Tibial artery (tissue), 4 donors: Measurements from ENCODE around the gene MCF2L2.

ENCODE experiments used
- DNase-seq, 2 donors: peaks; one replicate each; pipeline ENCODE4 v3.0.0-alpha.2; 2019
- H3K27ac ChIP-seq, 2 donors: fragments of 200-600 bp; sonication (generic) in 1 of 2; 1 replicate in 1 of 2; 2 replicates in 1 of 2; pipeline ENCODE4 v1.5.1; 2018 to 2019; ENCODE audit warnings: mild to moderate bottlenecking in 1 of 2
- H3K27me3 ChIP-seq, 2 donors: fragments of 200-600 bp; sonication (generic) in 1 of 2; one replicate each; pipeline versions ENCODE4 v1.5.1 to v1.6.0; 2016 to 2019
- H3K36me3 ChIP-seq, 3 donors: fragments of 200-600 bp; sonication (generic) in 2 of 3; one replicate each; pipeline ENCODE4 v1.5.1; 2016 to 2019; ENCODE audit warnings: mild to moderate bottlenecking in 2 of 3
- H3K4me1 ChIP-seq, 4 donors: fragments of 200-600 bp; sonication (generic) in 2 of 4; 1 replicate in 3 of 4; 2 replicates in 1 of 4; pipeline ENCODE4 v1.5.1; 2016 to 2019
- H3K4me3 ChIP-seq, 2 donors: fragments of 200-600 bp; sonication (generic) in 1 of 2; 1 replicate in 1 of 2; 2 replicates in 1 of 2; pipeline ENCODE4 v1.5.1; 2018 to 2019; ENCODE audit warnings: mild to moderate bottlenecking in 2 of 2
- H3K9me3 ChIP-seq, 3 donors: fragments of 200-600 bp; sonication (generic) in 1 of 3; one replicate each; pipeline ENCODE4 v1.5.1; 2016 to 2019
- intact Hi-C: fragments of 100-400 bp; cut with DNase I; formaldehyde crosslinking; loops from one replicate; pipeline ENCODE4 v1.15.0; 2023; ENCODE audit warnings: low total_unique reads
- TF ChIP-seq, protein P1 (sequence below), 2 experiments: fragments of 200-600 bp in 1 of 2; fragments of 450-650 bp in 1 of 2; IDR thresholded peaks; one replicate each; pipeline ENCODE4 v1.5.1; 2017 to 2019; ENCODE audit warnings: antibody characterized with exemption in 2 of 2, mild to moderate bottlenecking in 1 of 2, moderate library complexity in 1 of 2

MCF2L2 gene

GRCh38 chr3:183275418-183275817 lies 153.0 kb downstream of the MCF2L2 start:
- no peak for DNase-seq
- TF ChIP-seq, protein P1, sequence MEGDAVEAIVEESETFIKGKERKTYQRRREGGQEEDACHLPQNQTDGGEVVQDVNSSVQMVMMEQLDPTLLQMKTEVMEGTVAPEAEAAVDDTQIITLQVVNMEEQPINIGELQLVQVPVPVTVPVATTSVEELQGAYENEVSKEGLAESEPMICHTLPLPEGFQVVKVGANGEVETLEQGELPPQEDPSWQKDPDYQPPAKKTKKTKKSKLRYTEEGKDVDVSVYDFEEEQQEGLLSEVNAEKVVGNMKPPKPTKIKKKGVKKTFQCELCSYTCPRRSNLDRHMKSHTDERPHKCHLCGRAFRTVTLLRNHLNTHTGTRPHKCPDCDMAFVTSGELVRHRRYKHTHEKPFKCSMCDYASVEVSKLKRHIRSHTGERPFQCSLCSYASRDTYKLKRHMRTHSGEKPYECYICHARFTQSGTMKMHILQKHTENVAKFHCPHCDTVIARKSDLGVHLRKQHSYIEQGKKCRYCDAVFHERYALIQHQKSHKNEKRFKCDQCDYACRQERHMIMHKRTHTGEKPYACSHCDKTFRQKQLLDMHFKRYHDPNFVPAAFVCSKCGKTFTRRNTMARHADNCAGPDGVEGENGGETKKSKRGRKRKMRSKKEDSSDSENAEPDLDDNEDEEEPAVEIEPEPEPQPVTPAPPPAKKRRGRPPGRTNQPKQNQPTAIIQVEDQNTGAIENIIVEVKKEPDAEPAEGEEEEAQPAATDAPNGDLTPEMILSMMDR (IDR thresholded peaks at IDR 0.05) = no peak
- H3K4me3 ChIP-seq = no peak overlapping the region
- no peaks in the 10 kb centered on the region for H3K36me3 ChIP-seq
- H3K9me3 ChIP-seq = no peaks in the 10 kb centered on the region
- no peaks in the 10 kb centered on the region for H3K27me3 ChIP-seq
- no peak overlapping the region for H3K27ac ChIP-seq
- no peaks in the 10 kb centered on the region for H3K4me1 ChIP-seq
- intact Hi-C loops = no loop called here

DNA sequence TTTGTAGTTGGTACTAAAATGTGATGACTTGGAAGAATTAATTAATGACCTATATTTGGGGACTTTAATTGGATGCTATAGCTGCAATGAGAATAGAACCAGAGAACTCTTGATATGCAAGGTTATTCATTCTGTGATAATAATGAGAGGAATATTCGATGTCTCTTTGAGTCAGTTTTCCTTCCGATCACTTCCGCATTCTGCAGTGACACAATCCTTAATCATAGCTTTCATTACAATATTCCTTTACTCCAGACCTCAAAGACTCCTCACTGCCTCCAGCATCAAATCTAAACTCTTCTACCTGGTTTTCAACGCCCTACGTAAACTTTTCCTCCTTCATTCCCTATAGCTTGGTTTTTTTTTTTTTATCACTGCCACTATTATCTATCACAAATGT lies 153.8 kb downstream of the MCF2L2 start:
- no peak overlapping the region for H3K4me3 ChIP-seq
- H3K9me3 ChIP-seq = no peaks in the 10 kb centered on the region
- intact Hi-C loops = no loop called here
- no peaks in the 10 kb centered on the region for H3K27me3 ChIP-seq
- no peaks in the 10 kb centered on the region for H3K36me3 ChIP-seq
- no peak overlapping the region for H3K27ac ChIP-seq
- H3K4me1 ChIP-seq = no peaks in the 10 kb centered on the region
- no peak for DNase-seq
- TF ChIP-seq, protein P1 (IDR thresholded peaks at IDR 0.05) = no peak

DNA sequence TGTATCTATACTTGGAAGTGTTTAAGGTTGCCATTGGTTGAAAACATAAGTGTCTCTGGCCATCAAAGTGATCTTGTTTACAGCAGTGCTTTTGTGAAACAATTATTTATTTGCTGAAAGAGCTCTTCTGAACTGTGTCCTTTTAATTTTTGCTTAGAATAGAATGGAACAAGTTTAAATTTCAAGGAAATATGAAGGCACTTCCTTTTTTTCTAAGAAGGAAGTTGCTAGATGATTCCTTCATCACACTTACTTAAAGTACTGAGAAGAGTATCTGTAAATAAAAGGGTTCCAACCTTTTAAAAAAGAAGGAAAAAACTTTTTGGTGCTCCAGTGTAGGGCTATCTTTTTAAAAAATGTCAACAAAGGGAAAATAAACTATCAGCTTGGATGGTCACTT lies 155.6 kb downstream of the MCF2L2 start:
- no peak overlapping the region for H3K4me3 ChIP-seq
- intact Hi-C loops = no loop called here
- TF ChIP-seq, protein P1 (IDR thresholded peaks at IDR 0.05) = no peak
- no peaks in the 10 kb centered on the region for H3K4me1 ChIP-seq
- no peaks in the 10 kb centered on the region for H3K36me3 ChIP-seq
- H3K9me3 ChIP-seq = no peaks in the 10 kb centered on the region
- H3K27ac ChIP-seq = no peak overlapping the region
- no peaks in the 10 kb centered on the region for H3K27me3 ChIP-seq
- no peak for DNase-seq

- TF ChIP-seq, protein P1 (IDR thresholded peaks at IDR 0.05) = no peak
- Histone ChIP-seq H3K9me3 (no peaks in the 10 kb centered on the region), H3K36me3 (no peaks in the 10 kb centered on the region), H3K4me3 (no peak overlapping the region), H3K27ac (no peak overlapping the region), H3K27me3 (no peaks in the 10 kb centered on the region), H3K4me1 (no peaks in the 10 kb centered on the region)
- DNase-seq = no peak
- intact Hi-C loops = no loop called here
Observed at GRCh38 chr3:183272142-183272541, 156.3 kb downstream of the MCF2L2 start.

GRCh38 chr3:183270344-183270743 lies 158.1 kb downstream of the MCF2L2 start:
- TF ChIP-seq, protein P1 (IDR thresholded peaks at IDR 0.05) = no peak
- intact Hi-C loops = no loop called here
- H3K27me3 ChIP-seq = no peaks in the 10 kb centered on the region
- H3K4me1 ChIP-seq = no peaks in the 10 kb centered on the region
- no peaks in the 10 kb centered on the region for H3K36me3 ChIP-seq
- DNase-seq = no peak
- no peak overlapping the region for H3K27ac ChIP-seq
- no peak overlapping the region for H3K4me3 ChIP-seq
- no peaks in the 10 kb centered on the region for H3K9me3 ChIP-seq

- H3K4me1 ChIP-seq = no peaks in the 10 kb centered on the region
- H3K27ac ChIP-seq = no peak overlapping the region
- no peaks in the 10 kb centered on the region for H3K36me3 ChIP-seq
- no peak overlapping the region for H3K4me3 ChIP-seq
- no peaks in the 10 kb centered on the region for H3K27me3 ChIP-seq
- no peaks in the 10 kb centered on the region for H3K9me3 ChIP-seq
- intact Hi-C loops = no loop called here
- TF ChIP-seq, protein P1 (IDR thresholded peaks at IDR 0.05) = no peak
- no peak for DNase-seq
Observed at GRCh38 chr3:183269345-183269744, 159.1 kb downstream of the MCF2L2 start.
